ENCODE measurements around the gene DIPK1B. TPM values are rescaled to one million over a fixed set of nuclear protein-coding genes. Genes with fewer than 3 reads are reported as not detected.

DIPK1B gene
- total RNA-seq, 1 experiment from 2014 or later = 4.0 TPM

DNA sequence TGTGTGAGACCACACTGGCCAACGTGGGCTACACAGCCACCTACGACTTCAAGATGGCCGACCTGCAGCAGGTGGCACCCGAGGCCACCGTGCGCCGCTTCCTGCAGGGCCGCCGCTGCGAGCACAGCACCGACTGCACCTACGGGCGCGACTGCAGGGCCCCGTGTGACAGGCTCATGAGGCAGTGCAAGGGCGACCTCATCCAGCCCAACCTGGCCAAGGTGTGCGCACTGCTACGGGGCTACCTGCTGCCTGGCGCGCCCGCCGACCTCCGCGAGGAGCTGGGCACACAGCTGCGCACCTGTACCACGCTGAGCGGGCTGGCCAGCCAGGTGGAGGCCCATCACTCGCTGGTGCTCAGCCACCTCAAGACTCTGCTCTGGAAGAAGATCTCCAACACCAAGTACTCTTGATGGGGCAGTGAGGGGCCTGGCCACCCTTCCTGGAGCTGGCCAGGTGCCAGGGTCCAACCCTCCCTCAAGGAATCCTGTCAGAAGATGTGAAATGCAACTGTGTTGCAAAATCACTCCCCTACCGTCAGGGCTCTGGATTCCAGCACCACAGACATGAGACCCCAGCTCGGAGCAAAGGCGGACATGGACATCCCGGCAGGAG lies 11.1 kb downstream of the DIPK1B start:
- peak overlapping the region; percentile 13 for H3K27ac Mint-ChIP-seq (ENCODE audit: unreplicated experiment)
- intact Hi-C loops (cut with micrococcal nuclease; ENCODE audit: unreplicated experiment) = no loop called here
- peaks cover 64% of the 10 kb centered on the region for H3K36me3 Mint-ChIP-seq (ENCODE audit: insufficient read depth, unreplicated experiment)
- no TSS peak for BruUV-seq (replicated peaks)
- TF ChIP-seq CTCF (IDR thresholded peaks at IDR 0.05; ENCODE audit: unreplicated experiment) = no peak
- no peaks in the 10 kb centered on the region for H3K27me3 Mint-ChIP-seq (ENCODE audit: unreplicated experiment)
- H3K4me3 Mint-ChIP-seq (ENCODE audit: low read depth, unreplicated experiment) = no peak overlapping the region
- H3K9me3 Mint-ChIP-seq (ENCODE audit: low read depth, unreplicated experiment) = no peaks in the 10 kb centered on the region
- CTCF ChIA-PET = no interaction called here
- DNase-seq = no peak
- H3K4me1 Mint-ChIP-seq (ENCODE audit: low read depth, unreplicated experiment) = peaks cover 10% of the 10 kb centered on the region

GRCh38 chr9:136723989-136724388 lies 11.6 kb downstream of the DIPK1B start:
- Mint-ChIP-seq H3K27me3 (ENCODE audit: unreplicated experiment) (no peaks in the 10 kb centered on the region), H3K4me1 (ENCODE audit: low read depth, unreplicated experiment) (peaks cover 10% of the 10 kb centered on the region), H3K9me3 (ENCODE audit: low read depth, unreplicated experiment) (no peaks in the 10 kb centered on the region), H3K36me3 (ENCODE audit: insufficient read depth, unreplicated experiment) (peaks cover 67% of the 10 kb centered on the region), H3K4me3 (ENCODE audit: low read depth, unreplicated experiment) (no peak overlapping the region), H3K27ac (ENCODE audit: unreplicated experiment) (peak overlapping the region; percentile 13)
- no TSS peak for BruUV-seq (replicated peaks)
- DNase-seq = no peak
- no peak for TF ChIP-seq CTCF (IDR thresholded peaks at IDR 0.05; ENCODE audit: unreplicated experiment)
- intact Hi-C loops (cut with micrococcal nuclease; ENCODE audit: unreplicated experiment) = no loop called here
- CTCF ChIA-PET = no interaction called here

GRCh38 chr9:136724772-136725171 lies 12.4 kb downstream of the DIPK1B start:
- Mint-ChIP-seq H3K27ac (ENCODE audit: unreplicated experiment) (peak overlapping the region; percentile 13), H3K36me3 (ENCODE audit: insufficient read depth, unreplicated experiment) (peaks cover 67% of the 10 kb centered on the region), H3K27me3 (ENCODE audit: unreplicated experiment) (no peaks in the 10 kb centered on the region), H3K4me1 (ENCODE audit: low read depth, unreplicated experiment) (peaks cover 10% of the 10 kb centered on the region), H3K9me3 (ENCODE audit: low read depth, unreplicated experiment) (no peaks in the 10 kb centered on the region), H3K4me3 (ENCODE audit: low read depth, unreplicated experiment) (no peak overlapping the region)
- CTCF ChIA-PET = no interaction called here
- no peak for TF ChIP-seq CTCF (IDR thresholded peaks at IDR 0.05; ENCODE audit: unreplicated experiment)
- no peak for DNase-seq
- intact Hi-C loops (cut with micrococcal nuclease; ENCODE audit: unreplicated experiment) = no loop called here
- BruUV-seq (replicated peaks) = no TSS peak

DNA sequence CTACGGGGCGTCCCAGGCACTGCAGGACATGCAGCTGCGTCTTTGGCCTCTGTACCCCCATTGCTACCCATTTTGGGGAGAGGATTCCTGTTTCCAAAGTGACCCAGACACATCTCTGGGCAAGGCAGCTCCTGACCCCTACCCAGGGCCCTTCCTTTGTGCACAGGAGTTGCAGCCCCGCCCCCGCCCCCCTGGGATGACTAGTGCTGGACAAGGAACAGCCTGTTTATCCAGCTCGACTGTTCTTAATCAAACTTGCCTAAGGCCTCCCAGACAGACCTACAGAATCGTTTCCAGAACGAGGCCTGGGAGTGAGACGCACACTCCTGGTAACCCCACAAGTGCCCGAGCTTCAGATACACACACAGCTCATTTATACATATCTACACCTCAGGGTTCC lies 13.2 kb downstream of the DIPK1B start:
- H3K36me3 Mint-ChIP-seq (ENCODE audit: insufficient read depth, unreplicated experiment) = peaks cover 67% of the 10 kb centered on the region
- H3K27me3 Mint-ChIP-seq (ENCODE audit: unreplicated experiment) = no peaks in the 10 kb centered on the region
- BruUV-seq (replicated peaks) = no TSS peak
- DNase-seq = no peak
- peaks cover 10% of the 10 kb centered on the region for H3K4me1 Mint-ChIP-seq (ENCODE audit: low read depth, unreplicated experiment)
- no peaks in the 10 kb centered on the region for H3K9me3 Mint-ChIP-seq (ENCODE audit: low read depth, unreplicated experiment)
- intact Hi-C loops (cut with micrococcal nuclease; ENCODE audit: unreplicated experiment) = no loop called here
- no peak overlapping the region for H3K27ac Mint-ChIP-seq (ENCODE audit: unreplicated experiment)
- H3K4me3 Mint-ChIP-seq (ENCODE audit: low read depth, unreplicated experiment) = no peak overlapping the region
- no peak for TF ChIP-seq CTCF (IDR thresholded peaks at IDR 0.05; ENCODE audit: unreplicated experiment)
- CTCF ChIA-PET = no interaction called here
